ENCODE results near the gene CFAP157. TPM values are rescaled to one million over a fixed set of nuclear protein-coding genes. Genes with fewer than 3 reads are reported as not detected.
A peak's percentile ranks its signal among the peaks of the same experiment; 100 is the strongest.
"Not testable (repeated sequence)": the region's sequence is repeated elsewhere in the genome, so short reads cannot be mapped to it uniquely, and the experiment has no call there.

Gene CFAP157
- total RNA-seq, 1 donor from 2014 or later = 0.29 TPM

GRCh38 chr9:127753622-127754021 lies 46.8 kb downstream of the CFAP157 start:
- Histone ChIP-seq H3K9me3 (no peaks in the 10 kb centered on the region), H3K27me3 (peaks cover 13% of the 10 kb centered on the region), H3K36me3 (peaks cover 21% of the 10 kb centered on the region), H3K4me3 (no peak overlapping the region), H3K4me1 (peaks cover 4% of the 10 kb centered on the region), H3K27ac (no peak overlapping the region)
- intact Hi-C loops (cut with DNase I) = no loop called here
- DNase-seq (no peak), ATAC-seq (peak; percentile 2)
- TF ChIP-seq CTCF (IDR thresholded peaks at IDR 0.05) = no peak

GRCh38 chr9:127754099-127755060 lies 47.6 kb downstream of the CFAP157 start:
- Histone ChIP-seq H3K36me3 (peaks cover 14% of the 10 kb centered on the region), H3K4me3 (peak overlapping the region; percentile 11), H3K4me1 (peaks cover 4% of the 10 kb centered on the region), H3K27ac (no peak overlapping the region), H3K27me3 (peaks cover 13% of the 10 kb centered on the region), H3K9me3 (no peaks in the 10 kb centered on the region)
- DNase-seq (no peak), ATAC-seq (peak; percentile 13)
- intact Hi-C loops (cut with DNase I) = no loop called here
- no peak for TF ChIP-seq CTCF (IDR thresholded peaks at IDR 0.05)

- DNase-seq = no peak
- H3K36me3 ChIP-seq = peaks cover 4% of the 10 kb centered on the region
- intact Hi-C loops (cut with DNase I) = no loop called here
- peak; percentile 46 for ATAC-seq
- TF ChIP-seq CTCF (IDR thresholded peaks at IDR 0.05) = no peak
- H3K27me3 ChIP-seq = peaks cover 13% of the 10 kb centered on the region
- peak overlapping the region; percentile 55 for H3K27ac ChIP-seq
- peaks cover 4% of the 10 kb centered on the region for H3K4me1 ChIP-seq
- H3K9me3 ChIP-seq = no peaks in the 10 kb centered on the region
- H3K4me3 ChIP-seq = peak overlapping the region; percentile 31
Observed at GRCh38 chr9:127755061-127756060, 48.6 kb downstream of the CFAP157 start.

- Histone ChIP-seq H3K27me3 (peaks cover 13% of the 10 kb centered on the region), H3K4me1 (peaks cover 4% of the 10 kb centered on the region), H3K36me3 (no peaks in the 10 kb centered on the region), H3K4me3 (peak overlapping the region; percentile 31), H3K27ac (peak overlapping the region; percentile 12), H3K9me3 (no peaks in the 10 kb centered on the region)
- intact Hi-C loops (cut with DNase I) = no loop called here
- no peak for TF ChIP-seq CTCF (IDR thresholded peaks at IDR 0.05)
- DNase-seq (no peak), ATAC-seq (no peak)
Observed at GRCh38 chr9:127756233-127756632, 49.4 kb downstream of the CFAP157 start.

GRCh38 chr9:127756776-127757175 lies 50.0 kb downstream of the CFAP157 start:
- Histone ChIP-seq H3K27me3 (peaks cover 13% of the 10 kb centered on the region), H3K27ac (peak overlapping the region; percentile 12), H3K4me3 (peak overlapping the region; percentile 31)
- H3K9me3 ChIP-seq; ATAC-seq; H3K4me1 ChIP-seq; H3K36me3 ChIP-seq; DNase-seq; intact Hi-C loops (cut with DNase I): not testable (repeated sequence)

All from upper lobe of right lung (tissue), 1 donor.